NCI-H1105 treated with DMSO at 0.1 percent for 48 hours (cell line): Measurements from ENCODE around the gene FGFBP2.

Experiments used
- DNase-seq: peaks from one replicate; lab custom pipeline; 2025; lab: John Stamatoyannopoulos, UW

Gene FGFBP2

GRCh38 chr4:15968551-15969300, 5.8 kb upstream of the FGFBP2 start:
- DNase-seq = no peak

DNA sequence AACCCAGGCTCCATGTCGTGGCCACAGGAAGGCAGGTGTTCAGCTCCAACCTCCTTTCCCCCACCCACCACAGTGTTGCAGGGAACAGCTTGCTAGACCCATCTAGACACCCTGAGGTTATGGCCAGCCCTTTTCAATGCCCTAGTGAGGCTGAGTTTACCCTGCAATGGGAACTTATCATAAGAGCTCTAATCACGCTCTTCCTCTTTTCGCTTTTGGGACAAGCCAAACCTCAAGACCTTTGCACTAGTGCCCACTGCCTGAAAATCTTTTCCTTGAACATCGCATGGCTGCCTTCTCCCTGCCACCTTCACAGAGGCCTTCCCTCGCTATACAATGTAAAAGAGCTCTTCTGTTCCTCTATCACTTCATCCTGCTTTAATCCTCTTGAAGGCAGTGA, 2.4 kb upstream of the FGFBP2 start:
- DNase-seq = no peak

DNA sequence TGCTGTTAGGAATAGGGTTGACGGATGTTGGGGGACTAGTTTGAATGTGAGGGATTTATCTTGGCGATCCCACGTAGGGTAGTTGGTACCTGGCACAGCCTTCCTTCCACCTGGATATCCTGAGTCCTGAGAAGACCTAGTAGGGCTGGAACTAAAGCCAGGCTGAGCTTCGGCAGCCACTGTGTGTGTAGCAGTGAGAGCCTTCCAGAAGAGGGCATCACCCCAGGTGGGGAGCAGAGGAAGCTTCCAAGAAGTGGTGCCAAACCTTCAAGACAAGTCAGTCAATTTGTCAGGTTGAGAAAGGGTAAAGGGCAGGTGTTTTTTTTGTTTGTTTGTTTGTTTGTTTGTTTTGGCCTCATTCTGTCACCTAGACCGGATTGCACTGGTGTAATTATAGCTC, 1.2 kb upstream of the FGFBP2 start:
- DNase-seq = no peak

DNA sequence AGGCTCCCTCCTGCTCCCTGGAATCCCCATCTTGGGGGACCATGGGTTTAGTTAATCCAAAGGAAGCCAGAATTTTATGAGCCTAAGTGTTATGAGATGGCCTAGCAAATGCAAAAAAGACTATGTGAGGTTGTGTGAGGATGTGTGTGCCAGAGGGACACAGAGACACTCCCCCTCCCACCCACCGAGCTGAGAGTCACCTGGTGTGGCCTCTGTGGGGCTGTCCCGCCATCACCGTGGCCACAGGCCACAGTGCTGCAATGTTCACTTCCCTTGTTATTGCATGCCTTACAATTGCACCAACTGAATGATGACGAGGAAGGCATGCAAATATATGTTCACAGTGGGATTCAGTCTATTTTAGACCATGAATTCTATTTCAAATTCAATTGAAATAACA, 601 bp upstream of the FGFBP2 start:
- no peak for DNase-seq

DNA sequence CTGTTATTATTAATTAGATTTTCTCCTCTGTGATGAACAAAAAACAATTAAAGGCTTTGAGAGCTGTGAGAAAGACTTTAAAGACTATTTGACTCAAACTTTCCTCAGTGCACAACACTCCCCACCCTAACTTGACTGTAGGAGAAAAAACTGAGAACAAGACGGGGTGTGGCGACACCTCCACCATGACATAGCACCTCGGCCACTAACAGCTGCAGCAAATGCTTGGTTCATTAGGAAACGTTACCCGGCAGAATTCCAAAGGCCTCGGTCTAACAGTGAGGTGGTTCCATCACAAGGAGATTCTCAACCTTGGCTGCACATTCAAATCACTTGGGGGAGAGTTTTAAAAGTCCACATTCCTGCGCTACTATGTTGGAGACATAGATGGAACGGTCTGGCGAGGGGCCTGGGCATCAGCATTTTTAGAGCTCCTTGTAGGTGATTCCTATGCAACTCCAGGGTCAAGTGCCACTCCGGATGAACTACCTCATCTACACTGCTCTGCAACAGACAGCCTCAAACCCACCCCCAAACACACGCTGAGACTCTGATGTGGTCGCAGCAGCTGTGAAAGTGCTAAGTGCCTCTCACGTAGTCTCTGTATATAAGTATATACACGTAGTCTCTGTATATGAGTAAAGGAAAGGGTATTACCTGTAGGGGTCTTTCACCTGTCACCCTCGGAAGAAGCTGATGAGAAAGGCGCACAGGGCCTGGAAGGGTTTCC, 1.0 kb downstream of the FGFBP2 start:
- no peak for DNase-seq

- DNase-seq = no peak
Measured at GRCh38 chr4:15958562-15958961, 4.4 kb downstream of the FGFBP2 start.

GRCh38 chr4:15956179-15956850, 6.7 kb downstream of the FGFBP2 start:
- peak; percentile 50 for DNase-seq

- DNase-seq = no peak
Measured at GRCh38 chr4:15955670-15956069, 7.3 kb downstream of the FGFBP2 start.

- no peak for DNase-seq
Measured at GRCh38 chr4:15953625-15954024, 9.3 kb downstream of the FGFBP2 start.

DNA sequence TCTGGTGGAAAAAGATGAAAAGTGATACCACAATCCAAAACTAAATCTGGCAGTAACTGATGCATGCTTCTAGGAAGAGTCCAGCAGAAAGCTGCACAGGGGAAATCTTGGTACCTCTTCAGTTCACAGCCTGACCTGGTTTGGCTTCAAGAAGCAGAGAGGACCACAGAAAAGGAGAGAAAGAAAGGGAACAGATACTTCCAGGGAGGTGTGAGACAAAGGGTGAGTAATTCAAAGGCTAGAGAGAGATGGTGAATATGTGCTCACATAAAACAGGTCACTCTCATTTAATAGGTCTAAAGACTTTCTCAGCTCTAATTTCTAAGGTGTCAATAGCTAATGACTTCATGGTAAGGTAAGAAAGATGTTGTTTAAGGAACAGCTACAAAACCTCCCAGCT, 11.2 kb downstream of the FGFBP2 start:
- DNase-seq = no peak

GRCh38 chr4:15948826-15949225, 14.1 kb downstream of the FGFBP2 start:
- no peak for DNase-seq

DNA sequence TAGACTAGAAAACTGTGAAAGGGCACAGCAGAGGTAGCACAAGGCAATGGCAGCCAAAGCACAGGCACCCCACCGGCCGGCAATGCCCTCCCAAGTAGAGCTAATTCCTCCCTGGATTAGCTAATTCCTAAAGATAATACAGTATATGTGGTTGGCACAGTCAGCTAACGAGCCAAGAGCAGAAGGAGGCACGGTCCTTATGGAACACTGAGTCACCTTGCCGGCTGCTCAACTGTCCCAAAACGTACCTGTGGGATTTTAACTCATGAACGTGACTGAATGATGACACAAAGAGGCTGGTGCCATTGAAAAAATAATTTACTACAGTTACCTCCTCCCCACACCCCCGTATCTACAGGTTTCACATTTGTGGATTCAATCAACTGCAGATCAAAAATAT, 15.3 kb downstream of the FGFBP2 start:
- DNase-seq = no peak

GRCh38 chr4:15945516-15945915, 17.5 kb downstream of the FGFBP2 start:
- DNase-seq = no peak

DNA sequence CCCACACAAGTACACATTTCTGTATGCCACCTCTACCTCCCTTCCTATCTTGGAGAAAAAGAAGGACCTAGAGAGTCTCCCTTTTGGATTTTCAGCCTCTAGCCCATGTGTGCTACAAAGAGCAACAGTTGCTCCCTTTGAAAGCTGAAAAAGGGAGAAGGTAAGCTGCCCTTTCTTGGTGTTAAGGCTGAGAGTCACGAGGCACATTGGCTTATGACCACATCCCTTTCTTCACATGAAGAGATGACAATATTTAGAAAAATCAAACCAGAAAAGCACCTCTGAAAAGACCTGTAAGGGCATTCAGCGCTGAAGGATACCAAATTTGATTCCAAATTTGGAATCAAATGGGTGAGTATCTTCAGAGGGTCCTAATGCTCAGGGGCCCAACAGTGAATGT, 18.1 kb downstream of the FGFBP2 start:
- no peak for DNase-seq

DNA sequence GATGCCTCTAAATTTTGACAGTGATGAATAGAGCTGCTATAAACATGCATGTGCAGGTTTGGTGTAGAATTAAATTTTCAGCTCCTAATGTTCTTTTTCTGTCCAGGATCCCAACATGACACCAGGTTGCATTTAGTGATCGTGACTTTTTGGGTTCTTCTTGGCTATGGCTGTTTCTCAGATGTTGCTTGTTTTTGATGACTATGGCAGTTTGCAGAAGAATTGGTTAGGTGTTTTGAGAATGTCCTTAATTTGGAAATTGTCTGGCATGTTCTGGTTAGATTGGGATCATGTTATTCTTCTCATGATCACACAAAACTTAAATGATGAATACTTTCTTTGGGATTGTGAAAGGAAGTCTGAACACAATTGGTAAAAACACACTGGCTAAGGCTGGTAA, 20.7 kb downstream of the FGFBP2 start:
- no peak for DNase-seq

DNA sequence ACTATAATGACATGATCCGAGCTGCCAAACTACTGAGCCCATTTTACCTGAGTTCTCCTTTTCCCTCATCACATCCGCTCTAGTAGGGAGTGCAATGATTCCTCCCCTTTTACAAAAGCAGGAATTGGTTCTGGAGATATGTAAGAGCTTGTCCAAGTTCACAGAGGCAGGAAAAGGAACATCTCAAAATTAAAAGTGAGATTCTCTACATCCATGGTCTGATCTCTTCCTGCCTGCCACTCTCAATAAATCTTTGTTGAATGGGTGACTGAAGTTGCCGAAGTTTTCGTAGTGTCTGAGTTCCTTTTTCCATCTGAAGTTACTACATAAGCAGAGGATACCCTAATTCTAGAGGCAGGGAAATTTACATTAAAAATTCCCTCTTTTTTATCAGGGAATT, 24.3 kb downstream of the FGFBP2 start, which contains the start of gene FGFBP1:
Gene FGFBP1 (minus strand): TSS at position 101 of the 400 bp plus-strand sequence. CDS start 2,108 bp downstream, outside the sequence.
- DNase-seq = no peak

DNA sequence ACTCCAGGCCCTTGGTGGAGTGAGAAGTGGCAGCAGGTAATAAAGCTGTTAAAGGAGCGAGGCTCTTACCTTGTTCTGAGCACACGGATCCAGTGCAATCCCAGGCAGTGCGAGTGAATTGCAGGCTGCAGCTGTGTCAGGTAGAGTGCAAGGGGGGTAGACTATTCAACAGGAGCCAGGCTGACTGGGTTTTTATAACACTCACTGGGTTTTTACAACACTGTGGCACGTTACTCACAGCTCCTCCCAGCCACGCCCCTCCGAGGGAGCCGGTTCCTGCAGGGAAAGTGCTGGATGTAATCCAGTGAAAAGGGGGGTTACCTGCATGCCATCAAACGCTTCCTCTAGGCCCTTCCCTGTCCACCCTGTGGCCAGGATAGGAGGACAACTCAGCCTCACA, 24.8 kb downstream of the FGFBP2 start:
- no peak for DNase-seq

GRCh38 chr4:15936495-15936894, 26.5 kb downstream of the FGFBP2 start:
- DNase-seq = no peak

DNA sequence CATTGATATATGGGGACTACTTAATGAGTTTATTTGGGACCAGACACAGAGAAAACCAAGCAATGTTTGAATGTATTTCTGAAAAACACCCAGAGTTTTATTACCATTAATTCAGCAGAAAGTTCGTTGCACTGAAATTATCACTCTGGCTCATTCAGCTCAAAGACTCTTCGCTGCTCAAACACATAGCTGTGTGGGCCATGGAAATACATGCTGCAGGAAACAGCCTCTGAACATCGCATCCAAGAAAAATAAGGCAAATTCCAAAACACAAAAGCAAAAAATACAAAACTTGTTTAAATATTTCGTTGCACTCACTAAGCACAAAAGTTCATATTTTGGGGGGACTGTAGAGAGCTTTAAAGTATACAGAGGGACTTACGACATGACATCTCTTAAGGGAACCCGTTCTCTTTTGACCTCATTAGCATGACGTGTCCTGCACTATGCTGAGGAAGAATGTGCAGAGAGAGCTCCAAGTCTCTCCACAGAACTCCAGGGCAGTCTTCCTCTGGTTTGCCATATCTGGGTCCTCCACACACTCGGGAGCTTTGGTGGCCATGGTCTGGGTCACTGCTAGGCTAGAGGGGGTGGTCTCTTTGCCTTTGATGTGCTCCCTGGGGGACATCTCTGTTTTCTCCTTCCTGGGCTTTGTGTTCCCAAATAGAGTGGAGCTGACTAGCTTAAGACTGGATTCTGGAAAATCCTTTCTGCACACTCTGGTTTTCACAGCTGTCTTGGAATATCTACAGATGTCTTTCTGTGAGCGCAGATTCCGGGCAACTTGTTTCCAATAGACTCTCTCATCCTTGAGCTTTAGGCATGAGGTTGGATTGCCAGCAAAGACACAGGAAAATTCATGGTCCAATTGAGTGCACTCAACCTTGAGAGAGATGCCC, 27.2 kb downstream of the FGFBP2 start:
- DNase-seq = no peak

DNA sequence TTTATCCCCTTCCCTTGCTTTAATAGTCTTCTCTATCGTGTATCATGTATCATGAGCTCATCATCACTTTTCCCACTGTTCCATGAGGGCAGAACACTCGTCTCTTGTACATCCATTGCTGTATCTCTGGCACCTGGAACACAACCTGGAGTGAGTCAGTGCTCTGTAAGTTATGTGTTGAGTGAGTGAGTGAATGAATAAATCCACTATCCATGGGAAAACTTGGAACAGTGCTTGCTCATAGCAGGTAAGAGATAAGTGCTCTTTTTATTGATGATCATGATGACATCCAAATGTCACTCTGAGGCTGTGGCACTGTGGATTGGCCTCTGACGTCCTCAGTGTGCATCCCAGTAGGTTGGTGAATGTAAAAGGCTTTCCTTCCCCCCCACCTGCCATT, 28.7 kb downstream of the FGFBP2 start:
- no peak for DNase-seq

GRCh38 chr4:15931451-15932210, 31.3 kb downstream of the FGFBP2 start:
- DNase-seq = no peak
